HEK293 (cell line): ENCODE data around the gene NUDT22.

Source experiments
- KLF16 ChIP-seq: fragments of 450-650 bp; formaldehyde crosslinking; IDR thresholded peaks from 2 replicates; pipeline ENCODE4 v1.5.1; 2017; ENCODE audit warnings: missing biosample characterization, missing genetic modification characterization
- ZFP3 ChIP-seq: fragments of 450-650 bp; formaldehyde crosslinking; IDR thresholded peaks from 2 replicates; pipeline ENCODE4 v1.5.1; 2016; ENCODE audit warnings: low read depth, missing biosample characterization, missing genetic modification characterization
- ZNF24 ChIP-seq: fragments of 450-650 bp; formaldehyde crosslinking; IDR thresholded peaks from 2 replicates; pipeline ENCODE4 v1.5.1; 2016; ENCODE audit warnings: missing biosample characterization, missing genetic modification characterization
- ZNF274 ChIP-seq, 2 experiments: fragments of 200-500 bp in 1 of 2; fragments of 450-650 bp in 1 of 2; sonication (Bioruptor generic) in 1 of 2; formaldehyde crosslinking in 1 of 2; IDR thresholded peaks; 2 replicates each; pipeline versions ENCODE4 v1.5.1 to v1.6.1; 2014 to 2016; ENCODE audit warnings: borderline replicate concordance in 1 of 2, inconsistent platforms in 1 of 2, low read length in 1 of 2, missing biosample characterization in 1 of 2, missing genetic modification characterization in 1 of 2
- ZNF311 ChIP-seq: fragments of 450-650 bp; formaldehyde crosslinking; IDR thresholded peaks from 2 replicates; pipeline ENCODE4 v1.5.1; 2017; ENCODE audit warnings: missing biosample characterization, missing genetic modification characterization, borderline replicate concordance
- ZNF548 ChIP-seq: fragments of 450-650 bp; formaldehyde crosslinking; IDR thresholded peaks from 2 replicates; pipeline ENCODE4 v1.5.1; 2016; ENCODE audit warnings: missing biosample characterization, missing genetic modification characterization
- TF ChIP-seq, protein P1 (sequence below): fragments of 450-650 bp; formaldehyde crosslinking; IDR thresholded peaks from 2 replicates; pipeline ENCODE4 v1.5.1; 2016; ENCODE audit warnings: missing biosample characterization, missing genetic modification characterization
- TF ChIP-seq, protein P2 (sequence below): IDR thresholded peaks from 2 replicates; pipeline ENCODE4 v1.6.1; 2011; ENCODE audit warnings: mild to moderate bottlenecking, low read depth, low read length, borderline replicate concordance
- TF ChIP-seq, protein P3 (sequence below): fragments of 450-650 bp; formaldehyde crosslinking; IDR thresholded peaks from 2 replicates; pipeline ENCODE4 v1.5.1; 2016; ENCODE audit warnings: missing biosample characterization, missing genetic modification characterization
- TF ChIP-seq, protein P4 (sequence below): fragments of 450-650 bp; formaldehyde crosslinking; IDR thresholded peaks from 2 replicates; pipeline ENCODE4 v1.5.1; 2016; ENCODE audit warnings: missing biosample characterization, missing genetic modification characterization, borderline replicate concordance

DNA sequence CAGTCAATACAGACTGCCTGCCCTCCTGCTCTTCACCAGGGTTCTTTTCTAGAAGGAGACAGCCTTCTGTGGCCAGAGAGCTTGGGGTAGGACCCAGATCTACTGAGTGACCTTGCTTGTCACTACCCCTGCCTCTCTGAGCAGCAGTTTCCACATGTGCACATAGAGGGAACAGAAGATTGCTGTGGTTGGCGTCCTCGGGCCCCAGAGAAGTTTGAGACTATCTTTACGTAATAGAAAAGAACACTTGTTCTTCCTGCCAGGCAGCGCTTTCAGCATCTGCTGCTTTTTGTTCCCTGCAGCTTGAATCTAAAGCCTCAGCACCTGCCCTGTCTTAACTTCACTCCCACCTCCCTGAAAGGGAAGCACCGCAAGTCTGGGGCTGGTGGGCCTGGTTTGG, 12.9 kb downstream of the NUDT22 start:
- TF ChIP-seq, protein P1, sequence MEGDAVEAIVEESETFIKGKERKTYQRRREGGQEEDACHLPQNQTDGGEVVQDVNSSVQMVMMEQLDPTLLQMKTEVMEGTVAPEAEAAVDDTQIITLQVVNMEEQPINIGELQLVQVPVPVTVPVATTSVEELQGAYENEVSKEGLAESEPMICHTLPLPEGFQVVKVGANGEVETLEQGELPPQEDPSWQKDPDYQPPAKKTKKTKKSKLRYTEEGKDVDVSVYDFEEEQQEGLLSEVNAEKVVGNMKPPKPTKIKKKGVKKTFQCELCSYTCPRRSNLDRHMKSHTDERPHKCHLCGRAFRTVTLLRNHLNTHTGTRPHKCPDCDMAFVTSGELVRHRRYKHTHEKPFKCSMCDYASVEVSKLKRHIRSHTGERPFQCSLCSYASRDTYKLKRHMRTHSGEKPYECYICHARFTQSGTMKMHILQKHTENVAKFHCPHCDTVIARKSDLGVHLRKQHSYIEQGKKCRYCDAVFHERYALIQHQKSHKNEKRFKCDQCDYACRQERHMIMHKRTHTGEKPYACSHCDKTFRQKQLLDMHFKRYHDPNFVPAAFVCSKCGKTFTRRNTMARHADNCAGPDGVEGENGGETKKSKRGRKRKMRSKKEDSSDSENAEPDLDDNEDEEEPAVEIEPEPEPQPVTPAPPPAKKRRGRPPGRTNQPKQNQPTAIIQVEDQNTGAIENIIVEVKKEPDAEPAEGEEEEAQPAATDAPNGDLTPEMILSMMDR: no peak
- TF ChIP-seq ZNF24 (no peak), KLF16 (tag by site-specific recombination) (no peak), ZNF274 (IDR thresholded peaks at IDR 0.05; ENCODE audit: low read length) (no peak), ZNF274 (tag by site-specific recombination; IDR thresholded peaks at IDR 0.05; ENCODE audit: borderline replicate concordance) (no peak), ZFP3 (tag by site-specific recombination) (no peak), ZNF548 (tag by site-specific recombination) (no peak), ZNF311 (no peak)
- TF ChIP-seq, protein P2, sequence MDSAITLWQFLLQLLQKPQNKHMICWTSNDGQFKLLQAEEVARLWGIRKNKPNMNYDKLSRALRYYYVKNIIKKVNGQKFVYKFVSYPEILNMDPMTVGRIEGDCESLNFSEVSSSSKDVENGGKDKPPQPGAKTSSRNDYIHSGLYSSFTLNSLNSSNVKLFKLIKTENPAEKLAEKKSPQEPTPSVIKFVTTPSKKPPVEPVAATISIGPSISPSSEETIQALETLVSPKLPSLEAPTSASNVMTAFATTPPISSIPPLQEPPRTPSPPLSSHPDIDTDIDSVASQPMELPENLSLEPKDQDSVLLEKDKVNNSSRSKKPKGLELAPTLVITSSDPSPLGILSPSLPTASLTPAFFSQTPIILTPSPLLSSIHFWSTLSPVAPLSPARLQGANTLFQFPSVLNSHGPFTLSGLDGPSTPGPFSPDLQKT: no peak
- TF ChIP-seq, protein P3, sequence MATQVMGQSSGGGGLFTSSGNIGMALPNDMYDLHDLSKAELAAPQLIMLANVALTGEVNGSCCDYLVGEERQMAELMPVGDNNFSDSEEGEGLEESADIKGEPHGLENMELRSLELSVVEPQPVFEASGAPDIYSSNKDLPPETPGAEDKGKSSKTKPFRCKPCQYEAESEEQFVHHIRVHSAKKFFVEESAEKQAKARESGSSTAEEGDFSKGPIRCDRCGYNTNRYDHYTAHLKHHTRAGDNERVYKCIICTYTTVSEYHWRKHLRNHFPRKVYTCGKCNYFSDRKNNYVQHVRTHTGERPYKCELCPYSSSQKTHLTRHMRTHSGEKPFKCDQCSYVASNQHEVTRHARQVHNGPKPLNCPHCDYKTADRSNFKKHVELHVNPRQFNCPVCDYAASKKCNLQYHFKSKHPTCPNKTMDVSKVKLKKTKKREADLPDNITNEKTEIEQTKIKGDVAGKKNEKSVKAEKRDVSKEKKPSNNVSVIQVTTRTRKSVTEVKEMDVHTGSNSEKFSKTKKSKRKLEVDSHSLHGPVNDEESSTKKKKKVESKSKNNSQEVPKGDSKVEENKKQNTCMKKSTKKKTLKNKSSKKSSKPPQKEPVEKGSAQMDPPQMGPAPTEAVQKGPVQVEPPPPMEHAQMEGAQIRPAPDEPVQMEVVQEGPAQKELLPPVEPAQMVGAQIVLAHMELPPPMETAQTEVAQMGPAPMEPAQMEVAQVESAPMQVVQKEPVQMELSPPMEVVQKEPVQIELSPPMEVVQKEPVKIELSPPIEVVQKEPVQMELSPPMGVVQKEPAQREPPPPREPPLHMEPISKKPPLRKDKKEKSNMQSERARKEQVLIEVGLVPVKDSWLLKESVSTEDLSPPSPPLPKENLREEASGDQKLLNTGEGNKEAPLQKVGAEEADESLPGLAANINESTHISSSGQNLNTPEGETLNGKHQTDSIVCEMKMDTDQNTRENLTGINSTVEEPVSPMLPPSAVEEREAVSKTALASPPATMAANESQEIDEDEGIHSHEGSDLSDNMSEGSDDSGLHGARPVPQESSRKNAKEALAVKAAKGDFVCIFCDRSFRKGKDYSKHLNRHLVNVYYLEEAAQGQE (tag by site-specific recombination): no peak
- TF ChIP-seq, protein P4, sequence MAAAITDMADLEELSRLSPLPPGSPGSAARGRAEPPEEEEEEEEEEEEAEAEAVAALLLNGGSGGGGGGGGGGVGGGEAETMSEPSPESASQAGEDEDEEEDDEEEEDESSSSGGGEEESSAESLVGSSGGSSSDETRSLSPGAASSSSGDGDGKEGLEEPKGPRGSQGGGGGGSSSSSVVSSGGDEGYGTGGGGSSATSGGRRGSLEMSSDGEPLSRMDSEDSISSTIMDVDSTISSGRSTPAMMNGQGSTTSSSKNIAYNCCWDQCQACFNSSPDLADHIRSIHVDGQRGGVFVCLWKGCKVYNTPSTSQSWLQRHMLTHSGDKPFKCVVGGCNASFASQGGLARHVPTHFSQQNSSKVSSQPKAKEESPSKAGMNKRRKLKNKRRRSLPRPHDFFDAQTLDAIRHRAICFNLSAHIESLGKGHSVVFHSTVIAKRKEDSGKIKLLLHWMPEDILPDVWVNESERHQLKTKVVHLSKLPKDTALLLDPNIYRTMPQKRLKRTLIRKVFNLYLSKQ (tag by site-specific recombination): no peak
